Liver (tissue), 9 donors: ENCODE results near the gene SIK3. TPM values are rescaled to one million over a fixed set of nuclear protein-coding genes. Genes with fewer than 3 reads are reported as not detected.

Experiments
- DNase-seq: peaks from one replicate; pipeline ENCODE4 v3.0.0-alpha.2; 2017; ENCODE audit warnings: low spot score
- H3K27ac ChIP-seq, 2 donors: one replicate each; pipeline ENCODE4 v1.7.0; 2013; ENCODE audit warnings: inconsistent platforms in 2 of 2, low read length in 2 of 2, control low read depth in 1 of 2, low read depth in 1 of 2, mild to moderate bottlenecking in 1 of 2
- H3K27me3 ChIP-seq, 4 donors: one replicate each; pipeline versions ENCODE4 v1.6.1 to v1.7.0; 2013; ENCODE audit warnings: low read length in 3 of 4, inconsistent platforms in 1 of 4, mild to moderate bottlenecking in 1 of 4, moderate library complexity in 1 of 4; ENCODE audit not compliant: control insufficient read depth in 4 of 4, insufficient read depth in 4 of 4
- H3K36me3 ChIP-seq, 4 donors: one replicate each; pipeline versions ENCODE4 v1.6.1 to v1.7.0; 2013; ENCODE audit warnings: low read length in 3 of 4, mild to moderate bottlenecking in 3 of 4, low read depth in 1 of 4, moderate library complexity in 1 of 4; ENCODE audit not compliant: control insufficient read depth in 4 of 4, insufficient read depth in 3 of 4
- H3K4me1 ChIP-seq, 4 donors: one replicate each; pipeline versions ENCODE4 v1.6.1 to v1.7.0; 2013; ENCODE audit warnings: low read length in 3 of 4, mild to moderate bottlenecking in 3 of 4, moderate library complexity in 1 of 4; ENCODE audit not compliant: control insufficient read depth in 4 of 4, insufficient read depth in 4 of 4
- H3K4me3 ChIP-seq, 3 donors: one replicate each; pipeline versions ENCODE4 v1.6.1 to v1.7.0; 2013; ENCODE audit warnings: low read length in 3 of 3, control low read depth in 1 of 3, low read depth in 1 of 3, mild to moderate bottlenecking in 1 of 3
- H3K9ac ChIP-seq, 2 donors: one replicate each; pipeline ENCODE4 v1.7.0; 2013; ENCODE audit warnings: low read length in 2 of 2, mild to moderate bottlenecking in 2 of 2, moderate library complexity in 2 of 2, control low read depth in 1 of 2, low read depth in 1 of 2
- H3K9me3 ChIP-seq, 4 donors: one replicate each; pipeline versions ENCODE4 v1.6.1 to v1.7.0; 2013; ENCODE audit warnings: low read length in 3 of 4; ENCODE audit not compliant: control insufficient read depth in 4 of 4
- ATF3 ChIP-seq: IDR thresholded peaks from 2 replicates; pipeline ENCODE4 v1.6.1; 2016; ENCODE audit warnings: antibody characterized with exemption
- CTCF ChIP-seq: fragments of 150-350 bp; IDR thresholded peaks from 2 replicates; pipeline ENCODE4 v1.5.1; 2017; ENCODE audit warnings: improper control_type of control experiment, low read depth, low read length; ENCODE audit not compliant: missing input control
- EGR1 ChIP-seq, 2 donors: IDR thresholded peaks; 2 replicates each; pipeline ENCODE4 v1.6.1; 2016 to 2018; ENCODE audit warnings: antibody characterized with exemption in 2 of 2, low read depth in 2 of 2
- FOXA1 ChIP-seq: IDR thresholded peaks from 2 replicates; pipeline ENCODE4 v1.6.1; 2016; ENCODE audit warnings: antibody characterized with exemption
- FOXA2 ChIP-seq: IDR thresholded peaks from 2 replicates; pipeline ENCODE4 v1.6.1; 2016; ENCODE audit warnings: antibody characterized with exemption
- GABPA ChIP-seq, 2 donors: IDR thresholded peaks in 1 of 2; conservative IDR thresholded peaks in 1 of 2; 2 replicates each; pipeline ENCODE4 v1.6.1; 2016; ENCODE audit warnings: antibody characterized with exemption in 2 of 2, mild to moderate bottlenecking in 1 of 2, moderate library complexity in 1 of 2
- HNF4A ChIP-seq, 2 donors: conservative IDR thresholded peaks; 2 replicates each; pipeline ENCODE4 v1.6.1; 2016; ENCODE audit warnings: antibody characterized with exemption in 2 of 2, mild to moderate bottlenecking in 2 of 2
- HNF4G ChIP-seq: IDR thresholded peaks from 2 replicates; pipeline ENCODE4 v1.6.1; 2016; ENCODE audit warnings: antibody characterized with exemption
- JUND ChIP-seq, 2 donors: IDR thresholded peaks; 2 replicates each; pipeline ENCODE4 v1.6.1; 2016; ENCODE audit warnings: antibody characterized with exemption in 2 of 2
- MAX ChIP-seq: IDR thresholded peaks from 2 replicates; pipeline ENCODE4 v1.6.1; 2016; ENCODE audit warnings: antibody characterized with exemption
- NR2F2 ChIP-seq: IDR thresholded peaks from 2 replicates; pipeline ENCODE4 v1.6.1; 2016; ENCODE audit warnings: antibody characterized with exemption
- RAD21 ChIP-seq, 2 donors: IDR thresholded peaks; 2 replicates each; pipeline ENCODE4 v1.6.1; 2016; ENCODE audit warnings: antibody characterized with exemption in 2 of 2, mild to moderate bottlenecking in 2 of 2
- REST ChIP-seq: IDR thresholded peaks from 2 replicates; pipeline ENCODE4 v1.6.1; 2016; ENCODE audit warnings: antibody characterized with exemption, mild to moderate bottlenecking
- RXRA ChIP-seq, 2 donors: IDR thresholded peaks; 2 replicates each; pipeline ENCODE4 v1.6.1; 2017 to 2018; ENCODE audit warnings: antibody characterized with exemption in 2 of 2, mild to moderate bottlenecking in 1 of 2
- SP1 ChIP-seq: IDR thresholded peaks from 2 replicates; pipeline ENCODE4 v1.6.1; 2018; ENCODE audit warnings: antibody characterized with exemption, mild to moderate bottlenecking
- TAF1 ChIP-seq: conservative IDR thresholded peaks from 2 replicates; pipeline ENCODE4 v1.6.1; 2016; ENCODE audit warnings: antibody characterized with exemption, mild to moderate bottlenecking
- YY1 ChIP-seq: IDR thresholded peaks from 2 replicates; pipeline ENCODE4 v1.6.1; 2016; ENCODE audit warnings: antibody characterized with exemption, mild to moderate bottlenecking
- ZBTB33 ChIP-seq: IDR thresholded peaks from 2 replicates; pipeline ENCODE4 v1.6.1; 2016; ENCODE audit warnings: antibody characterized with exemption
- WGBS: extraction: QIAGEN DNeasy Blood & Tissue Kit; methylation state at CpG from one replicate; pipeline ENCODE4 v1.1.7; 2013; 5-methylcytosine and 5-hydroxymethylcytosine counted together
- polyA plus RNA-seq, 2 donors: library from polyadenylated mRNA; stranded (reverse) in 1 of 2; unstranded in 1 of 2; fragments of 200-250 nt in 1 of 2; fragments of >200 nt in 1 of 2; fragmentation: Nextera tagmentation in 1 of 2; extraction: Ambion mirVana in 1 of 2; gene quantifications; one replicate each; pipeline versions ENCODE4 v1.2.1 to v1.2.3, GENCODE V29; 2013 to 2015
- total RNA-seq, 2 donors: library from RNA; depleted of rRNA; stranded (reverse); fragments of >200 nt; gene quantifications; one replicate each; pipeline ENCODE4 v1.2.3, GENCODE V29; 2014
- donor health status: healthy.
- donor health status: healthy.
- donor health status: healthy.
- donor health status: healthy.
- donor health status: healthy.

The SIK3 gene
- total RNA-seq (10 to 100 TPM; 17.6 to 52.4 TPM), polyA plus RNA-seq (10 to 100 TPM in 1 of 2 donors, 1 to 10 TPM in 1; 6.9 to 11.2 TPM)

- TF ChIP-seq HNF4A (conservative IDR thresholded peaks at IDR 0.05) (peak; percentile 59 to 72), FOXA2 (peak; percentile 19), GABPA (IDR thresholded peaks at IDR 0.05 in 1 of 2, conservative IDR thresholded peaks at IDR 0.05 in 1 of 2) (no peak), MAX (peak; percentile 22), ATF3 (peak; percentile 34), RAD21 (IDR thresholded peaks at IDR 0.05) (peak; percentile 37 to 55), TAF1 (no peak), JUND (IDR thresholded peaks at IDR 0.05) (peak; percentile 50 to 68), YY1 (peak; percentile 76), REST (peak; percentile 92), ZBTB33 (no peak), SP1 (peak; percentile 91), CTCF (no peak), EGR1 (IDR thresholded peaks at IDR 0.05; ENCODE audit: low read depth in 2 of 2) (peak in 1 of 2 donors; percentile 39), RXRA (IDR thresholded peaks at IDR 0.05) (peak; percentile 85 to 88), NR2F2 (peak; percentile 94), HNF4G (no peak), FOXA1 (no peak)
- peaks cover 5 to 44% (median 32%) of the 10 kb centered on the region in 4 donors for H3K4me1 ChIP-seq
- H3K9ac ChIP-seq, result peak within 1 kb of the TSS; percentile 87 to 89
- no peaks in the 10 kb centered on the region for H3K27me3 ChIP-seq
- DNase-seq, result peak; percentile 97
- peak within 1 kb of the TSS; percentile 78 to 96 (median 87) for H3K4me3 ChIP-seq
- peak within 1 kb of the TSS; percentile 98 to 99 for H3K27ac ChIP-seq
- no peaks in the 10 kb centered on the region for H3K9me3 ChIP-seq
- 1% methylated on average over 78 of the region's 78 CpGs for WGBS
- H3K36me3 ChIP-seq, result no peaks in the 10 kb centered on the region
Measured at GRCh38 chr11:117098269-117099232, at the start of gene SIK3. Gene SIK3 (minus strand): TSS chr11:117098428. CDS start chr11:117098415, 13 bp downstream.
